Lung microvascular endothelial cell (primary cell): ENCODE measurements around the gene BLVRB. TPM values are rescaled to one million over a fixed set of nuclear protein-coding genes. Genes with fewer than 3 reads are reported as not detected.
"Not testable (repeated sequence)": the region's sequence is repeated elsewhere in the genome, so short reads cannot be mapped to it uniquely, and the experiment has no call there.

ENCODE experiments used
- DNase-seq, 2 donors: peaks; one replicate each; pipeline versions ENCODE4 v3.0.0 to v3.0.0-alpha.2; 2010; ENCODE audit warnings: low read depth in 2 of 2
- total RNA-seq: library from RNA; depleted of rRNA; stranded (reverse); fragments of >200 nt; gene quantifications from 2 replicates; pipeline ENCODE4 v1.2.1, GENCODE V29; 2014

The BLVRB gene
- total RNA-seq, result 45.6 and 46.2 TPM in 2 replicates

DNA sequence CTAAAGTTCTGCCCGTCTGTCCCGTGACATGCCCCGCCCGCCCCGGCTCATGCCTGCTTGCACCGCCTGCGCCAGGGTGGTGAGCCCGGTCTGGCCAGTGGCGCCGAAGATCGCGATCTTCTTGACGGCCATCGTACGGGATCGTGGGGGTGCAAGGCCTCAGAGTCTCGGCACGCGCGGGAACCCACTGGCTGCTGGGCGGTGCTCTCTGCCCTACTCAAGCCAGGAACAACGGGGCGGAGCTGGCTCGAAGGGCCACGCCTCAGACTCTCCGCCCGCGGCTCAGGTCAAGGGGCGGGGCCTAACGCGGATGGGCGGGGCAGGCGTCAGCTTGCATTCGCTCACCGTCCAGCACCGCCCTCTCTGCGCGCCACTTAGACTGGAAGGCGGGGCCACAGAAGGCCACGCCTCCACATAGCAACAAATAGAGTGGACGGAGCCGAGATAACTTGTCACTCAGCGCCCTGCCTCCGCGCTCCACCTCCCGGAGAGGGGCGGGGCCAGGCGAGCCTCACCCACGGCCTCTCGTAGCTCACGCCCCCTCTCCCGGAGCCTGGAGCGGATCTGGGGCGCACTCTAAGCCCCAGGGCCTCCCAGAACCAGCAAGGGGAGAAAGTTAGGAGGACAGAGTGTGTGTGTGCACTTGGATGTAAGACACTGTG lies at the start of gene BLVRB:
Gene BLVRB, minus strand, starts transcription at position 189 of the 662 bp plus-strand sequence. Its CDS starts 57 bp downstream, at position 132.
- peak; percentile 99 for DNase-seq

DNA sequence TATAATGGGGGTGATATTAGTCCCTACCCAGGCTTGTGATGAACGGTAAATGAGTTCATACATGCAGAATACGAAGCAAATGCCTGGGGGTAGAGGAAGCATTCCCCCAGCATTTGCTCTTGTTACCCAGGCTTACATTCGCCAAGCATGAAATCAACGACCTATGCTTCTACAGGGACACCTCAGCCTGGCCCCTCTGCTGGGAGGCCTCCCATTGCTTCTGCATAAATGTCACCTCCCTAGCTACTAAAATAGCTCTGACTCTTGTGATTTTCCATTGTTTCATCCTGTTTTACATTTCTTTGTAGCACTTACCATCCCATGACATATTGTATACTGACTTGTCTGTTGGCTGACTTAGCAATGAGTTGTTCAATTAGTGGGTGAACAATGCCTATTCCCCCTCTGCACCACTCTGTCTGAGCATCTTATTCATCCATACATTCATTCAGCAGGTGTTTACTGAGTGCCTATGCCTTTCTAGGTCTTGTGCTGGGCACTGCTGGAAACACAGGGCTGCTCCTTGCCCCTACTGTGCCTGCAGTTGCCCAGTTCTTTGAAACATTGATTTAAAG lies 48.3 kb upstream of the BLVRB start:
- no peak for DNase-seq

DNA sequence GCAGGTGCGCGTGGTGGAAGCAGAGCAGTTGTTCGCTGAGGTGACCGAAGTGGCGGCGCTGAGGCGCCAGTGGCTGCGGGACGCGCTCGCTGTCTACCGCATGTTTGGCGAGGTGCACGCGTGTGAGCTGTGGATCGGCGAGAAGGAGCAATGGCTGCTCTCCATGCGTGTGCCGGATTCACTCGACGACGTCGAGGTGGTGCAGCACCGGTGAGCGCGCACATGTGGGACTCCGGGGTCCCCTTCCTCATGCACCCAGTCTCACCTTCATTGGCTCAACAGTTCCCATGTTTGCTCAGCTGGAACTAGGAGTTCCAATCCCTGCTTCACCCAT lies 47.8 kb upstream of the BLVRB start:
- no peak for DNase-seq

DNA sequence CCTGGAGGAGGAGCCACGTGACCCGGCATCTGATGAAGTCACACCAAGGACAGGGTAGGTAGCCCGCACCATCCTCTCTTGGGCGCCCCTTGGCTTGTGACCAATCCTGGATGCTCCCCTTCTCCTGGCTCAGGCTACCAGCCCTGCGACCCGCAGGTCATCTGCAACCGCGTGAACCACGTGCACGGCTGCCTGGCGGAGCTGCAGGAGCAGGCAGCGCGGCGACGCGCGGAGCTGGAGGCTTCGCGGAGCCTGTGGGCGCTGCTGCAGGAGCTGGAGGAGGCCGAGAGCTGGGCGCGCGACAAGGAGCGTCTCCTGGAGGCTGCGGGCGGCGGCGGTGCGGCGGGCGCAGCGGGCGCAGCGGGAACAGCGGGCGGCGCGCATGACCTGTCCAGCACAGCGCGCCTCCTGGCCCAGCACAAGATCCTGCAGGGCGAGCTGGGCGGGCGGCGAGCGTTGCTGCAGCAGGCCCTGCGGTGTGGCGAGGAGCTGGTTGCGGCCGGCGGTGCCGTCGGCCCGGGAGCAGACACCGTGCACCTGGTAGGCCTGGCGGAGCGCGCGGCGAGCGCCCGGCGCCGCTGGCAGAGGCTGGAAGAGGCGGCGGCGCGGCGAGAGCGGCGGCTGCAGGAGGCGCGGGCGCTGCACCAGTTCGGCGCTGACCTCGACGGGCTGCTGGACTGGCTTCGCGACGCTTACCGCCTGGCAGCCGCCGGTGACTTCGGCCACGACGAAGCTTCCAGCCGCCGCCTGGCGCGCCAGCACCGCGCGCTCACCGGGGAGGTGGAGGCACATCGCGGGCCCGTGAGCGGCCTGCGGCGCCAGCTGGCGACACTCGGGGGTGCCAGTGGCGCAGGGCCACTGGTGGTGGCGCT lies 47.2 kb upstream of the BLVRB start:
- peak; percentile 30 to 39 for DNase-seq

DNA sequence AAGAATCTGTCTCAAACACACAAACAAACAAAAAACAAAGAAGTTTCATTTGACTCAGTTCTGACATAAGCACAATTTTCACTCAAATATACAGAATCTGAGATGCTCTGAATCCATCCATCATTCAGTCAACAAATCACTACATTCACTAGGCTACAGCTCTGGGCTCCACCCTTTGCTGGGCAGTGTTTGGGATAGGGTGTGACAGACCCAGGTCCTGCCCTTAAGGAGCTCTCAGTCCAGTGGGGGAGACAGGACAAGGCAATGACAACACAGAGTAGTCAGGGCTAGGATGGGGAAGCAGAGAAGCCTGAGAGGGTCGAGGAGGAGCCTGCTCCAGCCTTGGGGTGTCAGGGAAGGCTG lies 46.5 kb upstream of the BLVRB start:
- DNase-seq, result no peak

DNA sequence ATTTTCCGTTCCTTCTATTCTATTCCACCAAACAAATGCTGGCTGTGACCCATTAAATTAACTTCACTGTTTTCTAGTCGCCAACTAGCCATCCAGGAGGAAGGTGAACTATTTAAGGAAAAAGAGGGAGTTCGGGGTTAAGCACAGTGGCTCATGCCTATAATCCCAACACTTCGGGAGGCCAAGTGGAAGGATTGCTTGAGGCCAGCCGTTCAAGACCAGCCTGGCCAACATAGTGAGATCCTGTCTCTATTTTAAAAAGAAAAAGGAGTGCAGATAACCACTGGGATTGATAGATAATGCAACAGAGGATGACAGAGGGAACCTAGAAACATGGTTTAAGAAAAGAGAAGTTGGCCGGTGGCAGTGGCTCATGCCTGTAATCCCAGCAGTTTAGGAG lies 45.9 kb upstream of the BLVRB start:
- DNase-seq, result no peak

DNA sequence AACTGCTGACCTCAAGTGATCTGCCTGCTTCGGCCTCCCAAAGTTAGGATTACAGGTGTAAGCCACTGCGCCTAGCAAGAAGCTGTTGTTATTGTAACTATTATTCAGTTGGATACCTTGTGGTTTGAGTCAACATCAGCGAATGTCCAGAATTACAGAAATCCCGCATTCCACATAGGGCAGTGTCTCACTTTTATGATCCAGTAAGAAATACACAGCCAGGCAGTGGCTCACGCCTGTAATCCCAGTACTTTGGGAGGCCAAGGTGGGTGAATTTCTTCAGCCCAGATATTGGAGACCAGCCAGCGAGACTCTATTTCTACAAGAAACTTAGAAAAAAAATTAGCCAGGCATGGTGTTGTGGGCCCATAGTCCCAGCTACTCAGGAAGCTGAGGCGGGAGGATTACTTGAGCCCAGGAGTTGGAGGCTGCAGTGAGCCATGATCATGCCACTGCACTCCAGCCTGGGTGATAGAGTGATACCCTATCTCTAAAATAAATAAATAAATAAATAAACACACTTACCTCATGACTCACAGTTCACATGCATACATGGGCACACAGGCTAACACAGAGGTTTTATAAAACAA lies 45.1 kb upstream of the BLVRB start:
- no peak for DNase-seq

DNA sequence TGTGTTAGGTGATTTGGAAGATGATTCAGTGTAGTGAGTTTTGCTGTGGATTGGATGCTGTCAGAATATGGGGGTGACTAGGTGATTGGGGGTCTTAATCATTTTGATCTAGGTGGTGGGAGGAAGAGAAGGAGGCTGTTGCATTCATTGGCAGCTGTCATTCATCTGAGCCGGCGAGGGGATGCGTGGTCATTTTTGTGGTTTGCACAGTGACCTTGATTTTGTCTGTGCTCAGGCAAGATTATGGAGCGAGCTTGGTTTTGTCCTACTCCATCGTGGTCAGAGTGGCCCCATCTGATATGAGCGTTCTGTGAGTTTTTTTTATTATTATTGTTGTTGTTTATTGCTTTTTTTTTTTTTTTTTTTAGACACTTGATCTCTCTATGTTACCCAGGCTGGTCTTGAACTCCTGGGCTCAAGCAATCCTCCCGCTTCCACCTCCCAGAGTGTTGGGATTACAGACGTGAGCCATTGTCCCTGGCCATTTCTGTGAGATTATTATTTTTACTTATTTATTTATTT lies 43.3 kb upstream of the BLVRB start:
- DNase-seq, result no peak

DNA sequence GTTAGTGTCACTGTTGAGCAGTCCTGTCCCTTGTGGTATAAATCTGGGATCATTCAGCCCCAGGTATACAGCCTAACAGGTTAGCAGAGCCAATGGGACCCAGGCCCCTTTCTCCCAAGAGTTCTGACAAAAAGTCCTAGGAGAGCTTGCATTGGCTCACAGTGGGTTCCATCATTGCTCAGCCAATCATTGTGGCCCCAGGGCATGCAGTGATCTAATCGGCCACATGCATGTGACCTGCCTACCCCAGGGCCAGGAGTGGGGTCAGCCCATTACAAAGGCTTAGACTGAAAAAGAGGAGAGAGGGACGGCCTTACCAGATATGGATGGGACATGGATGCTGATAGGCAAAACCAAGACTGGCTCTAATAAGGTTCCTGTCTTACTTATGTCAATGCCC lies 42.3 kb upstream of the BLVRB start:
- no peak for DNase-seq

DNA sequence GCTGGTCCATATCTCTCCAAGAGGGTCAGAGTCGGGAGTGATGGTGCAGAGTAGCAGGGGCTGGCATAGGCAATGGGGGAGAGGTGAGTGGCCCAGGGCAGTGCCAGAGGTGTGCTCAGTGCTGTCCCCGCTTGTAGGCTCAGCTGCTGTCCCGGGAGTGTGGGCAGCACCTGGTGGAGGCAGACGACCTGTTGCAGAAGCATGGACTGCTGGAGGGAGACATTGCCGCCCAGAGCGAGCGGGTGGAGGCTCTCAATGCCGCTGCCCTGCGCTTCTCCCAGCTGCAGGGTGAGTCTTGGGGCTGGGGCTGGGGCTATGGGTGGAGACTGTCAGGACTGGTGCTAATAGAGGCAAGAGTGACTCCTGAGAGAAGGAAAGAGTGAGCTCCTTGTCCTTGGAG lies 40.6 kb upstream of the BLVRB start:
- DNase-seq, result no peak

DNA sequence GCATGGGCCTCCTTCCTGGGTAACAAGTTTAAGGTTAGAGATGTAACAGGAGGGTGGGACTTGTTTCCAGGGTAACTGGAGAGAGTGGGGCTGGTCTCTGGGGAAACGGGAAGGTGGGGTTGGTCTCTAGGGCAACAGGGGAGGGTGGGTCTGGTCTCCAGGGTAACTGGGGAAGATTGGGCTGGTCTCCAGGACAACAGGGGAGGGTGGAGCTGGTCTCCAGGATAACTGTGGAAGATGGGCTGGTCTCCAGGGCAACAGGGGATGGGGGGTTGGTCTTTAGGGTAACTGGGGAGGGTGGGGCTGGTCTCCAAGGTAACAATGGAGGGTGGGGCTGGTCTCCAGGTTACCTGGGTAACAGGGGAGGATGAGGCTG lies 37.8 kb upstream of the BLVRB start:
- no peak for DNase-seq

DNA sequence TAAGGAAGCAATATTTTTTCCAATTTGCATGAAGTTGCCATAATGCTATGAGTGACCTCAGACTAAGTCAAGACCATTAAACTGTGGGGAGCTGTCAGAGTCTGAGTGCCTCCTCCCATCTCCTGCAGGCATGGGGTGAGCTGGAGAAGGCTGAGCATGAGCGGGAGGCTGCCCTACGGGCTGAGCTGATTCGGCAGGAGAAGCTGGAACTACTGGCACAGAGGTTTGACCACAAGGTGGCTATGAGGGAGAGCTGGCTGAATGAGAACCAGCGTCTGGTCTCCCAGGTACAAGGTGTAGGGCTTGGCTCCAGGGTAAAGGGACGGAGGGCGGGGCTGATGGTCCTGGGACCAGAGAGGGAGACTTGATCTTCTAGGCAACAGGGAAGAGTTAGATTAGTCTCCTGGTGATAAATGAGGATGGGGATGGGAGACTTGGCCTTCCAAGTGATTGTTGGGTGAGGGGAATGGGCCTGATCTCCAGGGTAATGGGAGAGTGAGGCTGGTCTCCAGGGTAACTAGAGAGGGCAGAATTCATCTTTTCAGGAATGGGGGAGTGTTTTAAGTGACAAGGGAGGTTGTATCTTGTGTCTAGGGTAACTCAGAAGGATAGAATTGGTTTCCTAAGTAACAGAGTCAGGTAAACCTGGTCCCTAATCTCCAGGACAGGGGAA lies 37.2 kb upstream of the BLVRB start:
- DNase-seq, result peak in 1 of 2 donors; percentile 18

DNA sequence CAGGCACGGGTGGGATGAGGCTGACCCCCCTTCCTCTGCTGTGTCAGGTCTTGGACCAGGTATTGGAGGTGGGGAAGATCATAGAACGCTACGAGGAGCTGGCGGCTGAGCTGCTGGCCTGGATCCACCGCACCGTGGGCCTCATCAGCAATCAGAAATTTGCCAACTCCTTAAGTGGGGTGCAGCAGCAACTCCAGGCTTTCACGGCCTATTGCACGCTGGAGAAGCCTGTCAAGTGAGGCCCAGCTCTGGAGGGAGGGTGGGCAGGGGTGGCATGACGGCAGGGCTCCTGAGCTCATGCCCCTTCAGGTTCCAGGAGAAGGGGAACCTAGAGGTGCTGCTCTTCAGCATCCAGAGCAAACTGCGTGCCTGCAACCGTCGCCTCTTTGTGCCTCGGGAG lies 36.5 kb upstream of the BLVRB start:
- DNase-seq, result no peak

DNA sequence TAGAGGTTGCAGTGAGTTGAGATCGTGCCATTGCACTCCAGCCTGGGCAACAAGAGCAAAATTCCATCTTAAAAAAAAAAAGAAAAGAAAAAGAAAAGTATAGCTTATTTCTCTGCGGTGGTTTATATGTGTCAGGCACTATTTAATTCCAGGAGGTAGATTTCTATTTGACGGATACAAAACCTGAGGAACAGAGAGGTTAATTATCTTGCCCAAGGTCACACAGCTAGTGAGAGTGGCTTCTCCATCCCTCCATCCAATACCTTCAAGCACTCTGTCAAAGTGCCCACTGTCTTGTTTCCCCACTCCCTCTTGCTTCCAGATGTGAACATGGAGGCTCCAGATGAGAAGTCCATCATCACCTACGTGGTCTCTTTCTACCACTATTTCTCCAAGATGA lies 36.1 kb upstream of the BLVRB start:
- no peak for DNase-seq

DNA sequence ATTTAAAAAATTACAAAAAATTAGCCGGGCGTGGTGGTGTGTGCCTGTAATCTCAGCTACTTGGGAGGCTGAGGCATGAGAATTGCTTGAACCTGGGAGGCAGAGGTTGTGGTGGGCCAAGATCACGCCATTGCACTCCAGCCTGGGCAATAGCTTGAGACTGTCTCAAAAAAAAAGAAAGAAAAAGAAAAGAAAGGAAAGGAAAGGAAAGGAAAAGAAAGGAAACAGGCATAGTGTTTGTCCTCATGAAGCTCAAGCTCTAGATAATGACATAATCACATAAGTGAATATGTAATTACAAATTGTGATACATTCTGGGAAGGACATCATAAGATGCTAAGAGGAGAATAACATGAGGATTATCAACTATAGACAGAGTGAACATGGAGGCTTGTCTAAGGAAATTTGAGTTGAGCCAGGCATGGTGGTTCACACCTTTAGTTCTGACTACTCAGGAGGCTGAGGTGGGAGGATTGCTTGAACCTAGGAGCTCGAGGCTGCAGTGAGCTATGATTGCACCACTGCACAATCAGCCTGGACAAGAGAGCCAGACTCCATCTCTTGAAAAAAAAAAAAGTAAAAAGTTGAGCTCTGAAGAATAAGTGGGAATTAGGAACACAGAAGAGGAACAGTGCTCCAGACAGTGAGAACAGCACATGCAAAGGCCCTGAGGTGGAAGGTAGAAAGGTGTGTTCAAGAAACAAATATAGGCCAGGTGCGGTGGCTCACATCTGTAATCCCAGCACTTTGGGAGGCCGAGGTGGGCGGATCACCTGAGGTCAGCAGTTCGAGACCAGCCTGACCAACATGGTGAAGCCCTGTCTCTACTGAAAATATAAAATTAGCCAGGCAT lies 35.4 kb upstream of the BLVRB start:
- DNase-seq, result not testable (repeated sequence)

DNA sequence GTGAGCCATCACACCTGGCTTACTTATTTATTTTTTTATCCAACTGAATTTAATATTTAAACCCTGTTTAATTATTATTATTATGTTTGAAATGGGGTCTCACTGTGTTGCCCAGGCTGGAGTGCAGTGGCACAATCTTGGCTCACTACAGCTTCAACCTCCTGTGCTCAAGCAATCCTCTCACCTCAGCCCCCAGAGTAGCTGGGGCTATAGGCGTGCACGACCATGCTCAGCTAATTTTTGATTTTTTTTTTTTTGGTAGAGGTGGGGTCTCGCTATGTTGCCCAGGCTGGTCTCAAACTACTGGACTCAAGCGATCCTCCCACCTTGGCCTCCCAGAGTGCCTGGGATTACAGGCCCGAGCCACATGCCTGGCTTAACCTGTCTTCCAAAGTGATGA lies 33.8 kb upstream of the BLVRB start:
- DNase-seq, result no peak

DNA sequence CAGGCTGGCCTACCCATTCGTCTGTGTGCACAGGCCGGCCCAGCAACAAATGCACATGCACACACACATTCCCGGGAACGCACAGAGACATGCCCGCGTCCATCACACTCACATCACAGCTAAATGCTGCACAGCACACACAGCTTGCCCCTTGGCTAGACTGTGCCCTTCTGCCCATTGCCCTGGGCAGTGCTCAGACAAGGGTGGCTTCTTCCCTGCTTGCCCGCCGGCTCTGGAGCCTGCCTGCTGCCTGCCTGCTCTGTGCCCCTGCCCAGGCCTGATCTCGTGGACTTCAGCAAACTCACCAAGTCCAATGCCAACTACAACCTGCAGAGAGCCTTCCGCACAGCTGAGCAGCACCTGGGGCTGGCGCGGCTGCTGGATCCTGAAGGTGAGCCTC lies 31.7 kb upstream of the BLVRB start:
- no peak for DNase-seq

DNA sequence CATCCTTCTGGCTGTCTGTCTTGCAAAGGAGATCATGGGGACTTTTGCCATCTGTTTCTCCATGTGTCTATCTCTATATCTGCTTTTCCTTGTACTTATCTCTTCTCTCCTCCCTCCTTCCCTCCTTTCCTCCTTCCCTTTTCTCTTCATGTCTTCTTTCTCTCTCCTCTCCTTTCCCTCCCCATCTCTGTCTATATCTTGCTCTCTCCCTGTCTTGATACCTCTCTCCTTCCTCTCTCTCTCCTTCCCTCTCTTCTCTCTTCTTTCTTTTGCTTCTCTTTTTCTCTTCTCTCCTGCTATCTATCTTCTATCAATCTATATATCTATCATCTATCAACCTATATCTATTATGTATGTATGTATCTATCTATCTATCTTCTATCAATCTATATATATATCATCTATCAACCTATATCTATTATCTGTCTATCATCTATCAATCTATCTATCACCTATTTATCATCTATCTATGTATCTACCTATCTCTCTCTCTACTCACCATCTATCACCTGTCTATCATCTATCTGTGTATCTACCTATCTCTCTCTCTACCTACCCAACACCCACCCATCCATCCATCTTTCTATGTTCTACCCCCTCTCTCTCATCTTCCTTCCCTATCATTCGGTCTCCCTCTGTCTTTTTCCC lies 28.8 kb upstream of the BLVRB start:
- no peak for DNase-seq

DNA sequence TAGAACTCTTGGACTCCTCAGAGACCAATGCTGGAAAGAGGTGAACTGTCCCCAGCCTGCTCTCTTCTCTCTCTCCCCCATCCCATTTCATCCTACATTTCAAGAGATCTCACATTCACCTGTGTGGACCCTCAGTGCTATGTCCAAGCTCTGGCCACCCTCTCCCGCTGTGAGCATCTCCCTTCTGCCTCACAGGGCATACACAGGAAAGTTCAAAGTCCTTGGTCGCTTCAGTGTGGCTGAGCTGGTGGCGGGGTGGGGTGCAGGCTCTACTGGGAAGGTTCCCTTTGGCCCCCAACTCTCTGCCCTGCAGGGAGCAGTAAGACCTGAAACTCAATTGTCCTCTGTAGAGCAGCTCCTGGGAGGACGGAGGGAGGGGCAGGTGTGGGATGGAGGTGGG lies 28.2 kb upstream of the BLVRB start:
- DNase-seq, result no peak

DNA sequence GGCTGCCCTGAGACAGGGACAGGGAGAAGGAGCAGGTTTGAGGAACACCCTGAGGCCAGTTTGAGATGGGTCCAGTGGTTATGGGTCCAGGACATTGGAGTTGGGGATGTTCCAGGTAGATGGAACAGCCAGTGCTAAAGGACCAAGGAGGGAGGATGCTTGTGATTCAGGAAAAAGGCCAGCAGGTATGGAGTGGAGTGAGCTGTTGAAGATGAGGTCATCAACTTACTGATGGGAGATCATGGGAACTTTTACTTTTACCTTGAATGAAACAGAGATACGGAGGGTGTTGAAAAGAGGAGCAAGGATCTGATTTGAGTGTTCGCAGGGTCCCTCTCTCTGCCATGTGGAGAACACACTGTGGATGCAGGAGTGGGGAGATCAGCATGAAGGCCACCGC lies 26.7 kb upstream of the BLVRB start:
- DNase-seq, result no peak
